Stimulated activated CD4-positive, alpha-beta T cell treated with anti-CD3 and anti-CD28 coated beads, TNF-alpha, amount 100 ng/mL, for 24 hours (primary cell): Measurements from ENCODE around the gene ACTN4.
"Not testable (repeated sequence)": the region's sequence is repeated elsewhere in the genome, so short reads cannot be mapped to it uniquely, and the experiment has no call there.

Experiments
- DNase-seq, 3 experiments: peaks; one replicate each; pipeline ENCODE4 v3.0.0-alpha.2; 2020; ENCODE audit warnings: low read depth in 3 of 3

Gene ACTN4

DNA sequence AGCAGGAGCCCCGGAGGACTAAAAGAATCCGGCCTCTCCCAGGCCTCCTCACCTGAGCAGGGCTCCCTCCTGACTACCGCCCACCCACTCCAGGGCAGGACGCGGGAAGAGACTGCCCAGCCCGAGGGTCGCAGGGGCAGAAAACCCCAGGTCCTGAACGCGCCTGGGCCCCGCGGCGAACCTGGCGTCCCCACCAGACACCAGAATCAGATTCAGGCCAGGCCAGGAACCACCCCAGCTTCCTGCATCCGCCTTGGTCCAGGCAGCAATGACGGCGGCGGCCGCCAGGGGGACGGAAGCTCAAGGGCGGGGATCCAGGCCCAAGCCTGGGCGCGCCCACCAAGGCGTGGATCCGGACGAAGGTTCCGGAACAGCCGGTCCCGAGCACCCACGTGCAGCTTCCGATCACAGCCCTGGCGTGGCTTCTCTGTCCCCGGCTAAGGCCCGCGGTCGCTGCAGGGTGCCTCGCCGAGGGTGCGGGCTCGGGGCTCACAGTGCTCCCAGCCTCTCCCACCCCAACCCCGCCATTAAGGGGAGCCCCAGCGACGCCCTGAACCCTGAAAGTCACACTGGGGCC is 122.3 kb downstream of the ACTN4 start:
- DNase-seq = peak; percentile 71 to 84 (median 72)

DNA sequence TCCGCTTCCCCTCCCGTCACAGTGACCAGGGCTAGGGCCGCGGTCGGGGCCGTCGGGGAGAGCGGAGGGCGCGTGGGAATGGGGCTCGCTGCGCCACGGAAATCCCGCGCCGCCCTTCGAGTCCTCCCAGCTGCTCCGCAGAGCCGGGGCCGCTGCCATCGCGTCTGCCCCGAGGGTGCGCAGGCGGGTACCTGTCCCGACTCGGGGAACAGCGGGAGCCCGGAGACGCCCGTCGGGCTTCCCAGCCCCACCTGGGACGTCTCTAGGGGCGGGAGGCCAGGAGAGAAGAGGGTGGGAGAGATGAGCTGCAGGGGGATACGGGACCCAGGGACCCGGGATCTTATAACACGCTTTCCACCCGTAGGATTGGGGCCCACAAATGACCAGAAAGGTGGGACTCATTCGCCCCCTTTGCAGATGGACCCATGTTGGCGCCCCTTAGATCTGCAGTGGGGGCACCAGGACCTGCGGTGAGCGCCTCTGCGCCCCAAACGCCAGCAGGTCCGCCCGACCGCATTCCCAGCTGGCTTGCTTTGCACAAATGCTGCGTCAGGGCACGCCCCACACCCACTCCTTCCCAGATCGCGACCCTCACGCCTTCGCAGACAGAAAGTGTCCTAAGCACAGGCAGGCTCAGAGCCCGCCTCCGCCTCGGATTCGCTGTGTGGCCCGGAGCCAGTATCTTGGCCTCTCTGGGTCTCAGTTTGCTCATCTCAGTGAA is 122.9 kb downstream of the ACTN4 start:
- not testable (repeated sequence) for DNase-seq

- not testable (repeated sequence) for DNase-seq
Measured at GRCh38 chr19:38770949-38771275, 123.5 kb downstream of the ACTN4 start.

DNA sequence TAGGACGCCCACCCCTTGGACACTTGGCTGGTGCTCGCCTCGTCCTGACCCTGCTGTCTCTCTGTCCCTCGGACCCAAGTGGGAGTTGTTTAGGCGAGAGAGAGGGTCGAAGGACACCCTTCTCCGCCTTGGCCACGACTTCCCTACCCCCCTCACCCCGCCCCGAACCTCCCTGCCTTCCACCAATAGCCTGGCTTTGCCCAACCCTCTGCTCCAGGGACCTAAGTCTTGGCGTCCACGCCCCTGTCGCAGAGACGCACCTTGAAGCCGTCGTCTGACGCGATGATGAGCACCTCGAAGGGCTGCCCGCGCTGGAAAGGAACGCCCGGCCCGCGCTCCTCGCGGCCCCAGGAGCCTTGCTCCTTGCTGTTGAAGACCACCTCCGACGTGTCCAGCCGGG is 124.1 kb downstream of the ACTN4 start:
- DNase-seq = not testable (repeated sequence)

DNA sequence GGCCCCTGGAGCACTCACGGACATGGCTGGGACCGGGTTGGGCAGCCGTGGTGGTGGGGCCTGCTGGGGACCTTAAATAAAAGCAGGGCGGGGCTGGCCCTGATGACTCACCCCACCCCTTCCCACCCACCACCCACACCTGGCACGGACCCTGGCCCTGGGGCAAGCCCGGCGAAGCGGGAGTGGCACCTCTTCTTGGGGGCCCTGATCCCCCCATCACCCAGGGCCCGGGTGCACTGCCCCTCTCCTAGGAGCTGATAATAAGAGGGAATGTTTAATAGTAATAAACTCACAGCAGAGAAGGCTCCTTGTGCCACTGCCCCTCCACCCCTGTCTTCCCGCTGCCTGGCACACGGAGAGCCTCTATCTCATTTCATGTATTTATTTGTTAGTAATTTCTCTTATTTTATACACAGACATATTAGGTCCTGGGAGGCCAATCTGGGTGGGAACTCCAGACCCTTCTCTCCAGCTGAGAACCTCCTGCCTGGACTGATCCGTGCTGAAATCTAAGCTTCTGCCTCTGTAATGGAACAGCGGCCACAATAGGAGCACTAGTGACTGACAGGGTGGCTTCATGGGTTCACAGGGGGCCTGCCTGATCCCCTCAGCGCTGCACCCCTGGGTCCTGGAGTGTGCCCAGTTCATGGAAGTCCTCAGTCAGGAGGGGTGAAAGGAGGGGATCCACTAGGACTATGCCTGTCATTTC is 126.2 kb downstream of the ACTN4 start, which contains the start of gene LGALS7:
Gene LGALS7 (minus strand): TSS at position 49 of the 709 bp plus-strand sequence. CDS start 25 bp downstream, at position 24.
- no peak for DNase-seq

- DNase-seq = no peak
Measured at GRCh38 chr19:38774181-38774950, 126.9 kb downstream of the ACTN4 start.

GRCh38 chr19:38778733-38779132 is 131.3 kb downstream of the ACTN4 start:
- DNase-seq = no peak

DNA sequence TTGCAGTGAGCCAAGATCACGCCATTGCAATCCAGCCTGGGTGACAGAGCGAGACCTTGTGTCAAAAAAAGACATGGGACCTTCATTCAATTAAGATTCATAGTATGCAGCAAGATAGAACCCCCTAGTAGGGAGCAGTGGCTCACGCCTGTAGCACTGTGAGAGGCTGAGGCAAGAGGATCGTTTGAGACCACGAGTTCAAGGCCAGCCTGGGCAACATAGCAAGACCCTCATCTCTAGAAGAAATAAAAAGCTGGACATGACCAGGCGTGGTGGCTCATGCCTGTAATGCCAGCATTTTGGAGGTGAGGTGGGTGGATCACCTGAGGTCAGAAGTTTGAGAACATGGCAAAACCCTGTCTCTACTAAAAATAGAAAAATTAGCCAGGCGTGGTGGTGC is 133.0 kb downstream of the ACTN4 start:
- no peak for DNase-seq

- no peak for DNase-seq
Measured at GRCh38 chr19:38781058-38781457, 133.6 kb downstream of the ACTN4 start.
